BLaER1 (cell line): ENCODE data around the gene DLEC1.

ENCODE experiments used
- H3K27ac ChIP-seq: shearing (Covaris generic); formaldehyde crosslinking; 2 replicates; pipeline ENCODE4 v1.8.1; 2022
- H3K27me3 ChIP-seq: shearing (Covaris generic); formaldehyde crosslinking; 2 replicates; pipeline ENCODE4 v1.8.1; 2022
- H3K36me3 ChIP-seq: shearing (Covaris generic); formaldehyde crosslinking; 2 replicates; pipeline ENCODE4 v1.8.1; 2022
- H3K4me1 ChIP-seq: shearing (Covaris generic); formaldehyde crosslinking; 2 replicates; pipeline ENCODE4 v1.8.1; 2022
- H3K4me2 ChIP-seq: shearing (Covaris generic); formaldehyde crosslinking; 2 replicates; pipeline ENCODE4 v1.8.1; 2022
- H3K4me3 ChIP-seq: shearing (Covaris generic); formaldehyde crosslinking; 2 replicates; pipeline ENCODE4 v1.8.1; 2022
- H3K9ac ChIP-seq: shearing (Covaris generic); formaldehyde crosslinking; 2 replicates; pipeline ENCODE4 v1.8.1; 2022
- H3K9me3 ChIP-seq: shearing (Covaris generic); formaldehyde crosslinking; 2 replicates; pipeline ENCODE4 v1.8.1; 2022
- H4K20me1 ChIP-seq: shearing (Covaris generic); formaldehyde crosslinking; 2 replicates; pipeline ENCODE4 v1.8.1; 2022
- Cebpa-rat ChIP-seq: shearing (Covaris generic); IDR thresholded peaks from 2 replicates; pipeline ENCODE4 v1.8.1; 2022

Gene DLEC1

DNA sequence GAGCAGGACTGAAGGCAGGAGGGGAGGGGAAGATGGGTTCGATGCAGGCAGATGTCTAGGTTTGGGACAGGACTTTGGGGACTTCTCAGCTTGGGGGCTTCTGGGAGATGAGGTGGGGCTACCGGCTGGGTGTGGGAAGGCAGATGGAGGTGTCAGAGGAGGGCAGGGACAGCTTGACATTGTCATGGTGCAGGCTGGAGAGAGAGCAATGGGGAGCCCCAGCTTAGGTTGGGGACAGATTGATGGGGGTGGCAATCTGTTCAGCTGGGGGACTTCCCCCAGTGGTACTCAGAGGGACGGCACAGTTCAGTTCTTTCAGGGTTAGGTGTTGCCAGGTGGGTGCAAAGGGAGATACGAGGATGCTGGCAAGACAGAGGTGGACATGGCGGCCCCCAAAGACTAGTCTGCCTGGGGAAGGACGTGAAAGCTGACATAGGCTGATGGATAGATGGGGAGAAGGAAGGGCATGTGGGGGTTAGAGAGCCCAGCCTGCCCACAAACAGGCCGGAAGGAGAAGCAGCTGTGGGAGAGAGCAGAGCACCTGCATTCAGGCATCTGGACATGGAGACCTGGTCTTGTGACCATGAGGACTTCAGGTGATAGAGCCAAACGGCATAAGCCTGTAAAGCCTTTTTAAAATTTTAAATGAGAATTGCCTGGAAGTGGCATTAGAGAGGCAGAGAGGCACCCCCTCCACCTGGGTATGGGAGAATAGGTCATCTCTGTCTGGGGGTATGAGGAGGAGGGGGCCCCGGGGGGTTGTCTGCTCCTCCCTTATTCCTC, 76.8 kb downstream of the DLEC1 start:
- Histone ChIP-seq H3K27ac (peak overlapping the region; percentile 68), H3K36me3 (peaks cover 35% of the 10 kb centered on the region), H3K9ac (peak overlapping the region; percentile 49), H3K4me1 (peaks cover 45% of the 10 kb centered on the region), H3K9me3 (no peaks in the 10 kb centered on the region), H3K27me3 (no peaks in the 10 kb centered on the region), H3K4me3 (no peak overlapping the region; the same call in 1 of the 2 replicates), H4K20me1 (peaks cover 51% of the 10 kb centered on the region), H3K4me2 (peak overlapping the region; percentile 94)
- no peak for TF ChIP-seq Cebpa-rat

DNA sequence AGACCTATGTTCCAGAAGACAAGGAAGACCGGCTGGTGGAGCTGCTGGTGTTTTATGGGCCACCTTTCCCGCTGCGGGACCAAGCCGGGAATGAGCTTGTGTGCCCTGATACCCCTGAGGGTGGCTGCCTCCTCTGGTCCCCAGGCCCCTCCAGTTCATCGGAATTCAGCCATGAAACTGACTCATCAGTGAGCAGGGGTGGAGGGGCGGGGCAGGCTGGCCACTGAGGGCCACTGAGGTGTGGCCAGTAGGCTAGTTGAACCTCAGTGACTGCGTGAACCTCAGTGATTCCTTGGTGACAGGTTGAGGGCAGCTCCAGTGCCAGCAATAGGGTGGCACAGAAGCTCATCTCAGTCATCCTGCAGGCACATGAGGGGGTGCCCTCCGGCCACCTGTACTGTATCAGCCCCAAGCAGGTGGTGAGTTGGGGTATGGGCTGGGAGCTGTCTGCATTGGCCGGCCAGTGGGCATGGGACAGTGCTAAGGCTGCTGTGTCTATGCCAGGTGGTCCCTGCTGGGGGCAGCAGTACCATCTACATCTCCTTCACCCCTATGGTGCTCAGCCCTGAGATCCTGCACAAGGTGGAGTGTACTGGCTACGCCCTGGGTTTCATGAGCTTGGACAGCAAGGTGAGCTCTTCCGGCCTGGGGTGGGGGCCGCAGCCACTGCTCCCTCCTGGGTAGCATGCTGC, 77.6 kb downstream of the DLEC1 start:
- TF ChIP-seq Cebpa-rat = no peak
- Histone ChIP-seq H3K9me3 (no peaks in the 10 kb centered on the region), H3K4me2 (peak overlapping the region; percentile 94), H4K20me1 (peaks cover 59% of the 10 kb centered on the region), H3K9ac (no peak overlapping the region), H3K4me3 (no peak overlapping the region), H3K4me1 (peaks cover 41% of the 10 kb centered on the region), H3K36me3 (peaks cover 43% of the 10 kb centered on the region), H3K27me3 (no peaks in the 10 kb centered on the region), H3K27ac (0 out of 2 replicates have a peak overlapping the region, but pooled peaks have one; percentile 68)

DNA sequence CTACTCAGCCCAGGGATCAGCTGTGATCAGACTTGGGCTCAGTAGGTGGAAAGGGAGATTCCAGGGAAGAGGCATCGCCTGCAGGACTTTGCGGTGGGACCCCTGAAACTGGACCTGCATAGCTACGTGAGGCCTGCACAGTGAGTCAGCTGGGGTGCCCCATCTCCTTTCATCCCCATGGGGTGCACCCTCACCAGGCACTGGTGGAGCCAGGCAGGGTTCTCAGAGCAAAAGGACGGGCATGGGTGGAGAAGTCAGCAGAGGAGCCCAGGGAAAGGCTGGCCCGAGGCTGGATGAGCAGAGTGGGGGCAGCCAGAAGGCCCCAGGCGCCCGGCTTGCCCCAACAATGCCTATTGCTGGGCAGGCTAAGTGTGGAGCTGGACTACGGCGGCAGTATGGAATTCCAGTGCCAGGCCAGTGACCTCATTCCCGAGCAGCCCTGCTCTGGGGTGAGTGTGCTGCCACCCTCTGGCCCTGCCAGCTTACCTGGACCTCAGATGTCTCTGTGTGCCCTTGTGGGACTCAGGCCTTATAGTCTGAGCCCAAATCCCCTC, 78.2 kb downstream of the DLEC1 start:
- Histone ChIP-seq H3K4me1 (peaks cover 36% of the 10 kb centered on the region), H4K20me1 (peaks cover 65% of the 10 kb centered on the region), H3K27me3 (no peaks in the 10 kb centered on the region), H3K9me3 (no peaks in the 10 kb centered on the region), H3K4me3 (no peak overlapping the region), H3K9ac (no peak overlapping the region), H3K36me3 (peaks cover 49% of the 10 kb centered on the region), H3K4me2 (no peak overlapping the region), H3K27ac (no peak overlapping the region)
- no peak for TF ChIP-seq Cebpa-rat

GRCh38 chr3:38117748-38118420, 78.9 kb downstream of the DLEC1 start:
- peaks cover 56% of the 10 kb centered on the region for H3K36me3 ChIP-seq
- no peaks in the 10 kb centered on the region for H3K27me3 ChIP-seq
- no peak for TF ChIP-seq Cebpa-rat
- H3K4me1 ChIP-seq = peaks cover 36% of the 10 kb centered on the region
- peaks cover 72% of the 10 kb centered on the region for H4K20me1 ChIP-seq
- H3K9me3 ChIP-seq = no peaks in the 10 kb centered on the region
- no peak overlapping the region for H3K9ac ChIP-seq
- no peak overlapping the region for H3K4me2 ChIP-seq
- no peak overlapping the region for H3K27ac ChIP-seq
- no peak overlapping the region for H3K4me3 ChIP-seq

DNA sequence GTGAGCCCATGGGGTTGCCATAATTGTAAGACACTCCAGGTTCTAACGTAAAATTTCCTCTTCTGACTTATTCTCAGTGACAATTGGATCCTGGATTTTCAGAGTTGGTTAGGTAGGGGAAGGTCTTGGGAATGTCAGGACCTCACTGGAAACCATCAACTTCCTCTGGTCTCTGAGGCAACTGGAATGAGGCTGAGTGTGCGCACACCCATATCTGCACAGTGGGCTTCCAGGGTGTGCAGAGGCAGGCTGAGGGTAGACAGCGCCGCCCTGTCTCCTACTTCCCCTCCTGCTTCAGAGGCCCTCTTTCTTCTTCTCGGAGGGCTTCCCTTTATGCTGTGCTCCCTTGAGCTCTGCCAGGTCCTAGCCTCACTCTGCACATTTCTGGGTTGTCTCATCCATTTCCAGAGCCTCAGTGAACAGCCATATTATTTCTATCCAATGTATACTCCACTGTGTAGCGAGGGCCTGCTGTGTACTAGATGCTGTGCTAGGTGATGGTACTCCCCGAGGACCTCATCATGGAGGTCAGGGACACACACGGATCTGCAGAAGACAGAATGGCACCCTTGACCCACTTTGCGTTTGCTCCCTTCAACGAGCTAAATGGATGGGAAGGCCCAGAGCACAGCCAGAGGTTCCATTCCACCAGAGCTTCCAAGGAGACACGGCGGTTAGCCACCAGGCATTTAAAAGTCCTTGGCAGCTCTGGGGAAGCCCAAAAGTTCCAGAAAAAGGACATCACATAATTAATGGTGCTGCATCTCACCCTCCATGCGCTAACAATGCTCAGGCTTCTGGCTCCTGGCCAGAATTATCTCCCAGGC, 79.6 kb downstream of the DLEC1 start:
- Histone ChIP-seq H3K27ac (no peak overlapping the region), H3K4me1 (peaks cover 36% of the 10 kb centered on the region), H3K36me3 (peaks cover 63% of the 10 kb centered on the region), H3K9ac (no peak overlapping the region), H3K4me3 (no peak overlapping the region), H3K27me3 (no peaks in the 10 kb centered on the region), H4K20me1 (peaks cover 79% of the 10 kb centered on the region), H3K9me3 (no peaks in the 10 kb centered on the region), H3K4me2 (no peak overlapping the region)
- TF ChIP-seq Cebpa-rat = no peak

- TF ChIP-seq Cebpa-rat = no peak
- Histone ChIP-seq H3K4me3 (no peak overlapping the region), H3K27me3 (no peaks in the 10 kb centered on the region), H3K36me3 (peaks cover 68% of the 10 kb centered on the region), H3K9me3 (no peaks in the 10 kb centered on the region), H4K20me1 (peaks cover 82% of the 10 kb centered on the region), H3K4me1 (peaks cover 30% of the 10 kb centered on the region), H3K9ac (no peak overlapping the region), H3K27ac (no peak overlapping the region), H3K4me2 (no peak overlapping the region)
Measured at GRCh38 chr3:38119248-38119544, 80.2 kb downstream of the DLEC1 start.

GRCh38 chr3:38119821-38120692, 81.0 kb downstream of the DLEC1 start:
- Histone ChIP-seq H3K9ac (no peak overlapping the region), H3K4me1 (peaks cover 21% of the 10 kb centered on the region)

DNA sequence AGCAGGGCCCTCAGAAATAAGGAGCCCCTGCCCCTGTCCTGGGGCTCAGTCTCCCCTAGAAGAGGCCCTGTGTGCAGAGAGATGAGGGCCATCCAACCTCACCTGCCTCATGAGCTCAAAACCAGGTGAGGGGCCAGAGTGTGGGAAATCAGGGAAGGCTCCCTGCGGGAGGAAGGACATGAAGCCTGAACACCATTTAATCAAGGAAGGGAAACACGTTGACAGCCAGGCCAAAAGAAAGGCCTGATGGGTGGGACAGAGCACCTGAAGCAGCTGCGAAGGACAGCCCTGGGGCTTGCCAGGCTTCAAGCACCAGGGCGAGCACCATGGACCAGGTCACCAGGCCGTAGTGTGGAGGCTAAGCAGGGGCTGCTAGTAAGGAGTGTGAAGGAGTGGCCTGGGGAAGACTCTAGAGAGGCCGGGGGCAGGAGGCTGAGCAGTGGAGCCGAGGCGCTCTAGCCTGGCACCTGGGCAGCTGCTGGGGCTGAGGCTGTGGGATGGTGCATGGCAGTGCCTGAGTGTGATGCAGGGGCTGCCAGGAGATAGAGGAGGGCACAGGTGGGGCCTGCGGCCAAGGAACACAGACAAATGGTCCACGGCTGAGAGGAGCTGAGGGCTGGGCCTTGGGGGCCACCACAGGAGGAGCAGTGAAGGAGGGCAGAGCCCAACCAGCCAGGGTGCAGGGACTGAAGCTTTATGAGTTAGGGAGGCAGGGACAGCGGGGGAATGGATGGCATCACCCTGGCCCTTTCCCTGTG, 81.9 kb downstream of the DLEC1 start:
- no peak overlapping the region for H3K4me2 ChIP-seq
- no peak for TF ChIP-seq Cebpa-rat
- peaks cover 82% of the 10 kb centered on the region for H4K20me1 ChIP-seq
- peaks cover 85% of the 10 kb centered on the region for H3K36me3 ChIP-seq
- peaks cover 13% of the 10 kb centered on the region for H3K4me1 ChIP-seq
- no peak overlapping the region for H3K27ac ChIP-seq
- no peaks in the 10 kb centered on the region for H3K27me3 ChIP-seq
- H3K9ac ChIP-seq = no peak overlapping the region
- no peaks in the 10 kb centered on the region for H3K9me3 ChIP-seq
- H3K4me3 ChIP-seq = no peak overlapping the region

More at GRCh38 chr3:38119821-38120692, 81.0 kb downstream of the DLEC1 start:
- H3K9me3 ChIP-seq = no peaks in the 10 kb centered on the region
- H3K27ac ChIP-seq = no peak overlapping the region
- no peak overlapping the region for H3K4me3 ChIP-seq
- H3K4me2 ChIP-seq = no peak overlapping the region
- TF ChIP-seq Cebpa-rat = no peak
- peaks cover 82% of the 10 kb centered on the region for H4K20me1 ChIP-seq
- peaks cover 77% of the 10 kb centered on the region for H3K36me3 ChIP-seq
- H3K27me3 ChIP-seq = no peaks in the 10 kb centered on the region
